Keratinocyte (primary cell): ENCODE results near the gene BBX. TPM values are rescaled to one million over a fixed set of nuclear protein-coding genes. Genes with fewer than 3 reads are reported as not detected.

Experiments used
- DNase-seq: peaks from one replicate; pipeline ENCODE4 v3.0.0-alpha.2; 2011; ENCODE audit warnings: low read depth, missing footprints, low spot score
- FAIRE-seq: peaks from 2 replicates; lab custom pipeline; 2011; peaks lifted over from hg19 to GRCh38; lab: Jason Lieb, UNC
- H2AFZ ChIP-seq: 2 replicates; pipeline ENCODE4 v1.6.0; 2012; ENCODE audit warnings: low read length, control low read depth, inconsistent platforms; ENCODE audit not compliant: control insufficient read depth
- H3K27ac ChIP-seq: 2 replicates; pipeline ENCODE4 v1.5.1; 2011; ENCODE audit warnings: low read length; ENCODE audit not compliant: control insufficient read depth, insufficient read depth
- H3K27me3 ChIP-seq: 3 replicates; pipeline ENCODE4 v1.6.0; 2011; ENCODE audit warnings: low read length; ENCODE audit not compliant: control insufficient read depth, insufficient read depth; ENCODE audit errors: extremely low read depth
- H3K36me3 ChIP-seq, 2 experiments: 2 replicates in 1 of 2; 3 replicates in 1 of 2; pipeline ENCODE4 v1.5.1; 2011; ENCODE audit warnings: low read length in 2 of 2, mild to moderate bottlenecking in 1 of 2; ENCODE audit not compliant: control insufficient read depth in 2 of 2, insufficient read depth in 2 of 2; ENCODE audit errors: extremely low read depth in 1 of 2
- H3K4me1 ChIP-seq: 3 replicates; pipeline ENCODE4 v1.5.1; 2011; ENCODE audit warnings: low read length; ENCODE audit not compliant: control insufficient read depth, insufficient read depth; ENCODE audit errors: extremely low read depth
- H3K4me2 ChIP-seq: 3 replicates; pipeline ENCODE4 v1.6.0; 2011; ENCODE audit warnings: low read depth, low read length; ENCODE audit not compliant: control insufficient read depth, insufficient read depth; ENCODE audit errors: extremely low read depth
- H3K4me3 ChIP-seq, 3 experiments: fragments of 200-600 bp in 1 of 3; sonication (generic) in 1 of 3; 2 replicates in 2 of 3; 3 replicates in 1 of 3; pipeline ENCODE4 v1.5.1; 2011 to 2016; ENCODE audit warnings: low read length in 3 of 3, mild to moderate bottlenecking in 3 of 3, control low read depth in 2 of 3, inconsistent platforms in 1 of 3, low read depth in 1 of 3, mixed read lengths in 1 of 3, mixed run types in 1 of 3, moderate library complexity in 1 of 3; ENCODE audit not compliant: control insufficient read depth in 2 of 3, insufficient read depth in 2 of 3; ENCODE audit errors: extremely low read depth in 1 of 3
- H3K79me2 ChIP-seq: 2 replicates; pipeline ENCODE4 v1.6.0; 2012; ENCODE audit warnings: low read length; ENCODE audit not compliant: control insufficient read depth, insufficient read depth
- H3K9ac ChIP-seq: 3 replicates; pipeline ENCODE4 v1.6.0; 2011; ENCODE audit warnings: low read length; ENCODE audit not compliant: control insufficient read depth, insufficient read depth; ENCODE audit errors: extremely low read depth
- H3K9me1 ChIP-seq: 3 replicates; pipeline ENCODE4 v1.6.0; 2011; ENCODE audit warnings: low read length; ENCODE audit not compliant: control insufficient read depth, insufficient read depth; ENCODE audit errors: extremely low read depth
- H3K9me3 ChIP-seq: 2 replicates; pipeline ENCODE4 v1.5.1; 2012; ENCODE audit warnings: low read depth, low read length; ENCODE audit not compliant: control insufficient read depth
- H4K20me1 ChIP-seq: 3 replicates; pipeline ENCODE4 v1.6.0; 2011; ENCODE audit warnings: low read length; ENCODE audit not compliant: control insufficient read depth, insufficient read depth; ENCODE audit errors: extremely low read depth
- CTCF ChIP-seq, 3 experiments: IDR thresholded peaks in 1 of 3; conservative IDR thresholded peaks in 1 of 3; optimal IDR thresholded peaks in 1 of 3; 2 replicates in 2 of 3; 3 replicates in 1 of 3; pipeline versions ENCODE3 to v1.5.1; 2011; ENCODE audit warnings: low read length in 3 of 3, mild to moderate bottlenecking in 3 of 3, moderate library complexity in 2 of 3, control low read depth in 1 of 3, inconsistent platforms in 1 of 3; ENCODE audit not compliant: insufficient read depth in 2 of 3; ENCODE audit errors: extremely low read depth in 1 of 3
- EZH2 ChIP-seq: IDR thresholded peaks from one replicate; pipeline ENCODE4 v1.6.1; 2012; ENCODE audit warnings: inconsistent platforms, mild to moderate bottlenecking, low read length, moderate library complexity
- dilution Hi-C: fragments of 300-500 bp; cut with MboI; formaldehyde crosslinking; loops from one replicate; pipeline ENCODE4 v1.7.0; 2020; ENCODE audit warnings: low sequenced_read_pairs; ENCODE audit not compliant: extremely low pct_ligation_motif_present
- polyA plus RNA-seq, 5 experiments: library from polyadenylated mRNA; depleted of rRNA in 3 of 5; stranded (reverse) in 3 of 5; stranded (forward) in 1 of 5; unstranded in 1 of 5; fragments of >200 nt; gene quantifications; 1 replicate in 1 of 5; 2 replicates in 3 of 5; 3 replicates in 1 of 5; pipeline versions ENCODE4 v1.2.1 to v1.2.3, GENCODE V29; 2011 to 2012; ENCODE audit warnings: missing spikeins in 2 of 5, low read depth in 1 of 5, low replicate concordance in 1 of 5

Gene BBX
- polyA plus RNA-seq, 1 donor (not counting 4 experiments of a cell fraction or from before 2014, with no cell fraction given) = 43.4 TPM

DNA sequence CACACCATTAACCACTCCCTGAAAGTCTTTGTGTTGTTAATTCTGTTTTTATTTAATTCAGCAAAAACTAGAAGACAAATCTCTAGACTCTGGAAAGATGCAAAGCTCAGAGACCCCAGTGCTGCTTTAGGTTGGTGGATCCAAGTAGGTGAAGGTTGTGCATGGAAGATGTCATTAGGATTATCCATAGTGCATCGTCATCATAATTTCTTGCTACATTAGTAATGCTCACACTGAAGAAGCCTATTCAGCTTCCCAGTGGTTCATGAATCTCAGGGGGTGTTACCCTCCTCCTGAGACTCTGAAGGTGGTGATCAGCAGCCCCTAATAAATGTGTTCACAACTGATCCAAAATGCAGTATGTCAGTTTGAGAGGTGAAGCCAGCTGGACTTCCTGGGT lies 295.3 kb downstream of the BBX start:
- DNase-seq (no peak), FAIRE-seq (no peak)
- Histone ChIP-seq H3K4me2 (no peak overlapping the region), H4K20me1 (no peaks in the 10 kb centered on the region), H3K4me1 (no peaks in the 10 kb centered on the region), H2AFZ (no peak overlapping the region), H3K27ac (no peak overlapping the region), H3K4me3 (no peak overlapping the region), H3K9me3 (no peaks in the 10 kb centered on the region), H3K9ac (no peak overlapping the region), H3K79me2 (no peaks in the 10 kb centered on the region), H3K9me1 (no peaks in the 10 kb centered on the region), H3K27me3 (peaks cover 4% of the 10 kb centered on the region), H3K36me3 (no peaks in the 10 kb centered on the region)
- no peak for TF ChIP-seq CTCF (optimal IDR thresholded peaks at IDR 0.05 in 1 of 3, IDR thresholded peaks at IDR 0.05 in 1 of 3, conservative IDR thresholded peaks at IDR 0.05 in 1 of 3; ENCODE audit: extremely low read depth in 1 of 3, insufficient read depth in 2 of 3, low read length in 3 of 3)
- TF ChIP-seq EZH2 = no peak
- dilution Hi-C loops = no loop called here

- DNase-seq = no peak
- Histone ChIP-seq H3K4me3 (no peak overlapping the region), H3K9ac (no peak overlapping the region), H3K4me1 (no peaks in the 10 kb centered on the region), H2AFZ (no peak overlapping the region), H4K20me1 (no peaks in the 10 kb centered on the region), H3K27ac (no peak overlapping the region), H3K79me2 (no peaks in the 10 kb centered on the region), H3K27me3 (peaks cover 4% of the 10 kb centered on the region), H3K9me1 (no peaks in the 10 kb centered on the region), H3K9me3 (no peaks in the 10 kb centered on the region), H3K4me2 (no peak overlapping the region), H3K36me3 (no peaks in the 10 kb centered on the region)
- dilution Hi-C loops = no loop called here
- no peak for TF ChIP-seq CTCF (optimal IDR thresholded peaks at IDR 0.05 in 1 of 3, IDR thresholded peaks at IDR 0.05 in 1 of 3, conservative IDR thresholded peaks at IDR 0.05 in 1 of 3; ENCODE audit: extremely low read depth in 1 of 3, insufficient read depth in 2 of 3, low read length in 3 of 3)
- no peak for TF ChIP-seq EZH2
- FAIRE-seq = no peak
Measured at GRCh38 chr3:107819656-107820055, 296.9 kb downstream of the BBX start.
